Ureter (tissue), 1 donor: ENCODE measurements around the gene SNW1. TPM values are rescaled to one million over a fixed set of nuclear protein-coding genes. Genes with fewer than 3 reads are reported as not detected.
"Not testable (repeated sequence)": the region's sequence is repeated elsewhere in the genome, so short reads cannot be mapped to it uniquely, and the experiment has no call there.

Source experiments
- DNase-seq: peaks from one replicate; pipeline ENCODE4 v3.0.0-alpha.2; 2020; ENCODE audit warnings: low spot score
- total RNA-seq: library from RNA; stranded (reverse); gene quantifications from one replicate; pipeline ENCODE4 v1.2.4, GENCODE V29; 2023
- donor health status: DM: yes; HTN: yes; CAD: no.

Gene SNW1
- total RNA-seq, 1 donor from 2014 or later = 76.1 TPM

- DNase-seq = no peak
Measured at GRCh38 chr14:77752266-77752665, 8.7 kb downstream of the SNW1 start.

- DNase-seq = not testable (repeated sequence)
Measured at GRCh38 chr14:77747425-77747824, 13.5 kb downstream of the SNW1 start.

- DNase-seq = no peak
Measured at GRCh38 chr14:77746064-77746702, 14.8 kb downstream of the SNW1 start.

GRCh38 chr14:77741438-77741837 lies 19.5 kb downstream of the SNW1 start:
- DNase-seq = no peak

- DNase-seq = no peak
Measured at GRCh38 chr14:77738559-77739250, 22.3 kb downstream of the SNW1 start.

GRCh38 chr14:77730976-77731497 lies 29.9 kb downstream of the SNW1 start:
- DNase-seq = no peak

- no peak for DNase-seq
Measured at GRCh38 chr14:77722301-77722700, 38.7 kb downstream of the SNW1 start.

- DNase-seq = no peak
Measured at GRCh38 chr14:77721437-77721836, 39.5 kb downstream of the SNW1 start.

- no peak for DNase-seq
Measured at GRCh38 chr14:77717608-77718305, 43.2 kb downstream of the SNW1 start.

- DNase-seq = no peak
Measured at GRCh38 chr14:77714926-77715325, 46.0 kb downstream of the SNW1 start.

- no peak for DNase-seq
Measured at GRCh38 chr14:77710364-77710763, 50.6 kb downstream of the SNW1 start.

- DNase-seq = no peak
Measured at GRCh38 chr14:77709412-77709811, 51.5 kb downstream of the SNW1 start.

- DNase-seq = no peak
Measured at GRCh38 chr14:77708749-77709148, 52.2 kb downstream of the SNW1 start.

- DNase-seq = peak; percentile 92
Measured at GRCh38 chr14:77707724-77708408, 53.1 kb downstream of the SNW1 start, which contains the start of the genes ALKBH1 and SLIRP. Gene ALKBH1, minus strand, starts transcription at chr14:77708023. Its CDS starts 19 bp downstream, at chr14:77708004. Gene SLIRP, plus strand, starts transcription at chr14:77708103. Its CDS starts 9 bp downstream, at chr14:77708112.

- no peak for DNase-seq
Measured at GRCh38 chr14:77707355-77707723, 53.6 kb downstream of the SNW1 start.

- no peak for DNase-seq
Measured at GRCh38 chr14:77691259-77691658, 69.7 kb downstream of the SNW1 start.

GRCh38 chr14:77682158-77682553 lies 78.8 kb downstream of the SNW1 start:
- DNase-seq = no peak

GRCh38 chr14:77681196-77682157 lies 79.5 kb downstream of the SNW1 start:
- DNase-seq = no peak

- no peak for DNase-seq
Measured at GRCh38 chr14:77674931-77675330, 86.0 kb downstream of the SNW1 start.

- no peak for DNase-seq
Measured at GRCh38 chr14:77673193-77673592, 87.8 kb downstream of the SNW1 start.
